Hepatic stellate cell (primary cell): ENCODE results near the gene RAB3D.
A peak's percentile ranks its signal among the peaks of the same experiment; 100 is the strongest.
"Not testable (repeated sequence)": the region's sequence is repeated elsewhere in the genome, so short reads cannot be mapped to it uniquely, and the experiment has no call there.

ENCODE experiments used
- DNase-seq: peaks from one replicate; pipeline ENCODE4 v3.0.0; 2011; ENCODE audit warnings: low spot score

Gene RAB3D

GRCh38 chr19:11365557-11366117, 26.2 kb upstream of the RAB3D start:
- no peak for DNase-seq

- no peak for DNase-seq
Measured at GRCh38 chr19:11364935-11365334, 25.5 kb upstream of the RAB3D start.

GRCh38 chr19:11364296-11364904, 24.9 kb upstream of the RAB3D start:
- no peak for DNase-seq

GRCh38 chr19:11363881-11364280, 24.4 kb upstream of the RAB3D start:
- no peak for DNase-seq

GRCh38 chr19:11361771-11362731, 22.6 kb upstream of the RAB3D start:
- DNase-seq = no peak

- DNase-seq = no peak
Measured at GRCh38 chr19:11361037-11361770, 21.7 kb upstream of the RAB3D start.

- no peak for DNase-seq
Measured at GRCh38 chr19:11359421-11359820, 20.0 kb upstream of the RAB3D start.

GRCh38 chr19:11356676-11357550, 17.5 kb upstream of the RAB3D start:
- DNase-seq = no peak

GRCh38 chr19:11356074-11356397, 16.6 kb upstream of the RAB3D start:
- DNase-seq = no peak

- DNase-seq = peak; percentile 95
Measured at GRCh38 chr19:11355160-11356073, 16.0 kb upstream of the RAB3D start, which contains the start of gene PLPPR2. TSS of gene PLPPR2 (plus strand) at chr19:11355432. CDS start at chr19:11357674, 2,242 bp downstream.

GRCh38 chr19:11354102-11354501, 14.6 kb upstream of the RAB3D start:
- DNase-seq = not testable (repeated sequence)

- no peak for DNase-seq
Measured at GRCh38 chr19:11349171-11349570, 9.7 kb upstream of the RAB3D start.

- DNase-seq = no peak
Measured at GRCh38 chr19:11347546-11348039, 8.1 kb upstream of the RAB3D start.

- peak; percentile 99 for DNase-seq
Measured at GRCh38 chr19:11346104-11346940, 6.9 kb upstream of the RAB3D start, which contains the start of the genes CCDC159 and TMEM205. TSS of gene CCDC159 (plus strand) at chr19:11346519. CDS start at chr19:11346607, 88 bp downstream. TSS of gene TMEM205 (minus strand) at chr19:11346268. CDS start at chr19:11345619, 649 bp downstream.

GRCh38 chr19:11345122-11345803, 5.8 kb upstream of the RAB3D start:
- no peak for DNase-seq

- DNase-seq = no peak
Measured at GRCh38 chr19:11342429-11342828, 3.0 kb upstream of the RAB3D start.

- DNase-seq = not testable (repeated sequence)
Measured at GRCh38 chr19:11340099-11340467, 626 bp upstream of the RAB3D start.

GRCh38 chr19:11338569-11339253, 746 bp downstream of the RAB3D start:
- DNase-seq = no peak
